SK-N-SH (cell line): ENCODE data around the gene PDE2A.
A peak's percentile ranks its signal among the peaks of the same experiment; 100 is the strongest.

Experiments
- EZH2phosphoT487 ChIP-seq: fragments of 200-600 bp; sonication (generic); IDR thresholded peaks from 2 replicates; pipeline ENCODE4 v1.6.1; 2017; ENCODE audit warnings: low read depth, mixed run types, mild to moderate bottlenecking, antibody characterized with exemption, moderate library complexity, borderline replicate concordance
- GABPA ChIP-seq: IDR thresholded peaks from 2 replicates; pipeline ENCODE4 v1.4.0; 2012; ENCODE audit warnings: low read depth, mild to moderate bottlenecking
- POLR2AphosphoS5 ChIP-seq: IDR thresholded peaks from 2 replicates; pipeline ENCODE4 v1.6.1; 2012; ENCODE audit warnings: low read depth, low read length
- RAD21 ChIP-seq: IDR thresholded peaks from 2 replicates; pipeline ENCODE4 v1.6.1; 2012; ENCODE audit warnings: mild to moderate bottlenecking, low read length
- SIN3A ChIP-seq: IDR thresholded peaks from 2 replicates; pipeline ENCODE4 v1.6.1; 2012; ENCODE audit warnings: low read depth, mild to moderate bottlenecking, low read length, moderate library complexity, borderline replicate concordance
- TF ChIP-seq, protein P1 (sequence below): IDR thresholded peaks from 2 replicates; pipeline ENCODE4 v1.4.0; 2012; ENCODE audit warnings: low read depth
- TF ChIP-seq, protein P2 (sequence below): fragments of 200-600 bp; sonication (generic); IDR thresholded peaks from 2 replicates; pipeline ENCODE4 v1.6.1; 2017; ENCODE audit warnings: antibody characterized with exemption, mild to moderate bottlenecking, moderate library complexity

DNA sequence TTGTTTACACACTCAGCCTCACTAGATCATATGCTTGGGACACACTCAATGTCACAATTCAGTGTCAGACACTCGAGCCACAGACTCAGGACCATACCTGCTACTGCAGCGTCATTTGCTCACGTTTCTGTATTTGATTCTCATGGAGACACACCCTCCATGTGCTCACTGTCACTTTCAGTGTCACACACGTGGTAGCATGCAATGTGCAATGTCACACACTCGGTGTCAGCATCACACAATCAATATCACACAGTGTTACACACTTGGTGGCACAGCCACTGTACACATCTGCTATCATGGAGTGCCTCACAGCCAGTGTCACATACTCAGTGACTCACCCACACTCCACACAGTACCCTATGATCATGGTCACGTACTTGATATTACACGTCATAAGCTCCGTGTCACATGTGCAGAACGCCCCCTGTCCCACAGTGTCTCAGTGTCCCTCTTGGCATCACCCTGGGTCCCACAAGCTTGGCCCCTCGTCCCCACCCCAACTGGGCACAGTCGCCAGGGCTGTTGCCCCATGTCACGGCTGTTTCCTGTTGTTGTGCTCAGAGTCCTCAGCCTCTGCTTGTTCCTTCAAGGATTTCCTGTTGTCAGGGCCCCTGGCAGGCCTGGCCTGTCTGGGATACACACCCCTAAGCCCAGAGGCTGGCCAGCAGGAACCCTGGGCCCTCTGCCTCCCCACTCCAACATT is 49.6 kb downstream of the PDE2A start:
- TF ChIP-seq EZH2phosphoT487 (no peak), SIN3A (no peak), POLR2AphosphoS5 (no peak), GABPA (no peak), RAD21 (peak; percentile 23)
- TF ChIP-seq, protein P1, sequence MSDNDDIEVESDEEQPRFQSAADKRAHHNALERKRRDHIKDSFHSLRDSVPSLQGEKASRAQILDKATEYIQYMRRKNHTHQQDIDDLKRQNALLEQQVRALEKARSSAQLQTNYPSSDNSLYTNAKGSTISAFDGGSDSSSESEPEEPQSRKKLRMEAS = no peak
- TF ChIP-seq, protein P2, sequence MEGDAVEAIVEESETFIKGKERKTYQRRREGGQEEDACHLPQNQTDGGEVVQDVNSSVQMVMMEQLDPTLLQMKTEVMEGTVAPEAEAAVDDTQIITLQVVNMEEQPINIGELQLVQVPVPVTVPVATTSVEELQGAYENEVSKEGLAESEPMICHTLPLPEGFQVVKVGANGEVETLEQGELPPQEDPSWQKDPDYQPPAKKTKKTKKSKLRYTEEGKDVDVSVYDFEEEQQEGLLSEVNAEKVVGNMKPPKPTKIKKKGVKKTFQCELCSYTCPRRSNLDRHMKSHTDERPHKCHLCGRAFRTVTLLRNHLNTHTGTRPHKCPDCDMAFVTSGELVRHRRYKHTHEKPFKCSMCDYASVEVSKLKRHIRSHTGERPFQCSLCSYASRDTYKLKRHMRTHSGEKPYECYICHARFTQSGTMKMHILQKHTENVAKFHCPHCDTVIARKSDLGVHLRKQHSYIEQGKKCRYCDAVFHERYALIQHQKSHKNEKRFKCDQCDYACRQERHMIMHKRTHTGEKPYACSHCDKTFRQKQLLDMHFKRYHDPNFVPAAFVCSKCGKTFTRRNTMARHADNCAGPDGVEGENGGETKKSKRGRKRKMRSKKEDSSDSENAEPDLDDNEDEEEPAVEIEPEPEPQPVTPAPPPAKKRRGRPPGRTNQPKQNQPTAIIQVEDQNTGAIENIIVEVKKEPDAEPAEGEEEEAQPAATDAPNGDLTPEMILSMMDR = no peak
